Transverse colon (tissue), 3 donors: Measurements from ENCODE around the gene PAOX.

Source experiments
- EP300 ChIP-seq: sonication (generic); formaldehyde crosslinking; IDR thresholded peaks from one replicate; pipeline ENCODE4 v1.6.1; 2017; ENCODE audit warnings: antibody characterized with exemption, low read depth
- POLR2A ChIP-seq: fragments of 450-650 bp; IDR thresholded peaks from one replicate; pipeline ENCODE4 v1.6.1; 2016; ENCODE audit warnings: antibody characterized with exemption, mild to moderate bottlenecking, moderate library complexity
- TF ChIP-seq, protein P1 (sequence below), 5 experiments: fragments of 200-600 bp in 3 of 5; fragments of 450-650 bp in 2 of 5; sonication (generic) in 3 of 5; IDR thresholded peaks; 1 replicate in 2 of 5; 2 replicates in 3 of 5; pipeline ENCODE4 v1.5.1; 2016 to 2017; ENCODE audit warnings: antibody characterized with exemption in 5 of 5, inconsistent platforms in 3 of 5, mild to moderate bottlenecking in 2 of 5, moderate library complexity in 1 of 5

DNA sequence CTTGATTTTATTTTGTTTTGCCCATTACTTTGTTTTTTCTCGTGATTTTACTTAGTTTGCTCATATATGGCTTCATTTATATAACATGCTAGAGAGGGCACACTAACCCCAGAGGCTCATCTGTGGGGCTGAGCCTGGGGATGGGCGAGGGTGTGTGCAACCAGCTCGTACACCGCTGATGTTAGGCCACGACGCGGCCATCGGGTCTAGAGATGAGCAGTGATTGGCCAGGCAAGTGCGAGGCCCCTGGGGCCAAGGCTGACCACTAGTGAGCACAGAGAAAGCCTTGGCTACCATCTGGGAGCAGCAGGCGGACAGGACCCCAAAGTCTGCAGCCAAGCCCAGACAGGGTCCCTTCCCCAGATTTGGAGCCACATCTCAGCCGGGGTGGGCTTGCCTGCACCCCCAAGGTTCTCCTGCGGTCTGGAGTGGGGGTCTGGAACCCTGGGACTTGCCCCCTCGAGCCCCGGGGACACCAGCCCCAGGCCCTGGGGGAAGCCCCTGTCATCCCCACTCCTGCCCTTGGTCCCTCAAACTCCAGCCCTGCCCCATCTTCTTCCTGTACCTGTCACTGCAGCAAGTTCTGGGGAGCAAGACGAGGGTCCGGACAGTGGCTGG, 25.0 kb upstream of the PAOX start:
- TF ChIP-seq, protein P1, sequence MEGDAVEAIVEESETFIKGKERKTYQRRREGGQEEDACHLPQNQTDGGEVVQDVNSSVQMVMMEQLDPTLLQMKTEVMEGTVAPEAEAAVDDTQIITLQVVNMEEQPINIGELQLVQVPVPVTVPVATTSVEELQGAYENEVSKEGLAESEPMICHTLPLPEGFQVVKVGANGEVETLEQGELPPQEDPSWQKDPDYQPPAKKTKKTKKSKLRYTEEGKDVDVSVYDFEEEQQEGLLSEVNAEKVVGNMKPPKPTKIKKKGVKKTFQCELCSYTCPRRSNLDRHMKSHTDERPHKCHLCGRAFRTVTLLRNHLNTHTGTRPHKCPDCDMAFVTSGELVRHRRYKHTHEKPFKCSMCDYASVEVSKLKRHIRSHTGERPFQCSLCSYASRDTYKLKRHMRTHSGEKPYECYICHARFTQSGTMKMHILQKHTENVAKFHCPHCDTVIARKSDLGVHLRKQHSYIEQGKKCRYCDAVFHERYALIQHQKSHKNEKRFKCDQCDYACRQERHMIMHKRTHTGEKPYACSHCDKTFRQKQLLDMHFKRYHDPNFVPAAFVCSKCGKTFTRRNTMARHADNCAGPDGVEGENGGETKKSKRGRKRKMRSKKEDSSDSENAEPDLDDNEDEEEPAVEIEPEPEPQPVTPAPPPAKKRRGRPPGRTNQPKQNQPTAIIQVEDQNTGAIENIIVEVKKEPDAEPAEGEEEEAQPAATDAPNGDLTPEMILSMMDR (IDR thresholded peaks at IDR 0.05), result no peak
- TF ChIP-seq EP300 (no peak), POLR2A (no peak)
